ENCODE results near the gene MCM3AP.
"Not testable (repeated sequence)": the region's sequence is repeated elsewhere in the genome, so short reads cannot be mapped to it uniquely, and the experiment has no call there.

Gene MCM3AP

GRCh38 chr21:46312949-46313348 is 27.5 kb upstream of the MCM3AP start:
- in situ Hi-C loops (cut with MboI; ENCODE audit: low sequenced_read_pairs): no loop called here

GRCh38 chr21:46311568-46311967 is 26.2 kb upstream of the MCM3AP start:
- in situ Hi-C loops (cut with MboI; ENCODE audit: low sequenced_read_pairs): no loop called here

GRCh38 chr21:46310260-46310659 is 24.8 kb upstream of the MCM3AP start:
- in situ Hi-C loops (cut with MboI; ENCODE audit: low sequenced_read_pairs): not testable (repeated sequence)

- in situ Hi-C loops (cut with MboI; ENCODE audit: low sequenced_read_pairs): no loop called here
Observed at GRCh38 chr21:46308431-46308830, 23.0 kb upstream of the MCM3AP start.

GRCh38 chr21:46307625-46308024 is 22.2 kb upstream of the MCM3AP start:
- in situ Hi-C loops (cut with MboI; ENCODE audit: low sequenced_read_pairs): no loop called here

GRCh38 chr21:46304955-46305354 is 19.5 kb upstream of the MCM3AP start:
- in situ Hi-C loops (cut with MboI; ENCODE audit: low sequenced_read_pairs): no loop called here

- in situ Hi-C loops (cut with MboI; ENCODE audit: low sequenced_read_pairs): no loop called here
Observed at GRCh38 chr21:46304437-46304836, 19.0 kb upstream of the MCM3AP start.

GRCh38 chr21:46301759-46302158 is 16.3 kb upstream of the MCM3AP start:
- in situ Hi-C loops (cut with MboI; ENCODE audit: low sequenced_read_pairs): no loop called here

- in situ Hi-C loops (cut with MboI; ENCODE audit: low sequenced_read_pairs): no loop called here
Observed at GRCh38 chr21:46299167-46299566, 13.8 kb upstream of the MCM3AP start.

- in situ Hi-C loops (cut with MboI; ENCODE audit: low sequenced_read_pairs): no loop called here
Observed at GRCh38 chr21:46297338-46298271, 12.2 kb upstream of the MCM3AP start.

- in situ Hi-C loops (cut with MboI; ENCODE audit: low sequenced_read_pairs): no loop called here
Observed at GRCh38 chr21:46295996-46296752, 10.8 kb upstream of the MCM3AP start.

GRCh38 chr21:46295177-46295770 is 9.9 kb upstream of the MCM3AP start:
- in situ Hi-C loops (cut with MboI; ENCODE audit: low sequenced_read_pairs): no loop called here

GRCh38 chr21:46294647-46295176 is 9.3 kb upstream of the MCM3AP start:
- in situ Hi-C loops (cut with MboI; ENCODE audit: low sequenced_read_pairs): no loop called here

- in situ Hi-C loops (cut with MboI; ENCODE audit: low sequenced_read_pairs): no loop called here
Observed at GRCh38 chr21:46291561-46291960, 6.2 kb upstream of the MCM3AP start.

GRCh38 chr21:46289655-46290179 is 4.3 kb upstream of the MCM3AP start:
- in situ Hi-C loops (cut with MboI; ENCODE audit: low sequenced_read_pairs): no loop called here

GRCh38 chr21:46287541-46287940 is 2.1 kb upstream of the MCM3AP start:
- in situ Hi-C loops (cut with MboI; ENCODE audit: low sequenced_read_pairs): no loop called here

- in situ Hi-C loops (cut with MboI; ENCODE audit: low sequenced_read_pairs): no loop called here
Observed at GRCh38 chr21:46286648-46287002, 1.2 kb upstream of the MCM3AP start.

GRCh38 chr21:46285761-46286647 is 593 bp upstream of the MCM3AP start, which contains the start of gene YBEY:
Gene YBEY, plus strand, starts transcription at chr21:46286342. Its CDS starts 572 bp downstream, at chr21:46286914.
- in situ Hi-C loops (cut with MboI; ENCODE audit: low sequenced_read_pairs): no loop called here

- in situ Hi-C loops (cut with MboI; ENCODE audit: low sequenced_read_pairs): no loop called here
Observed at GRCh38 chr21:46284733-46285132, 678 bp downstream of the MCM3AP start.

- in situ Hi-C loops (cut with MboI; ENCODE audit: low sequenced_read_pairs): no loop called here
Observed at GRCh38 chr21:46284077-46284644, 1.2 kb downstream of the MCM3AP start.

All from HL-60/S4 treated with phorbol 12-myristate 13-acetate at 8.2 ng/mL for 4 days and 3 days (cell line).